H4 (cell line): ENCODE results near the gene BBS2. TPM values are rescaled to one million over a fixed set of nuclear protein-coding genes. Genes with fewer than 3 reads are reported as not detected.

Source experiments
- DNase-seq: peaks from one replicate; pipeline ENCODE4 v3.0.0-alpha.2; 2015; ENCODE audit warnings: low spot score
- total RNA-seq: library from RNA; depleted of rRNA; stranded (reverse); fragments of >200 nt; shearing (Covaris generic); gene quantifications from 2 replicates; pipeline ENCODE4 v1.2.3, GENCODE V29; 2014

The BBS2 gene
- total RNA-seq, 1 experiment from 2014 or later, result 46.6 TPM

GRCh38 chr16:56477096-56477878 lies 42.5 kb downstream of the BBS2 start:
- DNase-seq, result peak; percentile 59

- no peak for DNase-seq
Measured at GRCh38 chr16:56475201-56475600, 44.6 kb downstream of the BBS2 start.

GRCh38 chr16:56470666-56471065 lies 49.2 kb downstream of the BBS2 start:
- DNase-seq, result no peak

GRCh38 chr16:56470232-56470631 lies 49.6 kb downstream of the BBS2 start:
- no peak for DNase-seq

GRCh38 chr16:56469748-56470147 lies 50.1 kb downstream of the BBS2 start:
- no peak for DNase-seq

GRCh38 chr16:56468800-56469199 lies 51.0 kb downstream of the BBS2 start:
- DNase-seq, result no peak

- no peak for DNase-seq
Measured at GRCh38 chr16:56466344-56466743, 53.5 kb downstream of the BBS2 start.

- DNase-seq, result no peak
Measured at GRCh38 chr16:56463153-56463552, 56.7 kb downstream of the BBS2 start.

- DNase-seq, result no peak
Measured at GRCh38 chr16:56462064-56462796, 57.6 kb downstream of the BBS2 start.

GRCh38 chr16:56460101-56460500 lies 59.7 kb downstream of the BBS2 start:
- DNase-seq, result no peak

GRCh38 chr16:56457927-56458470 lies 61.8 kb downstream of the BBS2 start:
- DNase-seq, result no peak

- DNase-seq, result peak; percentile 9
Measured at GRCh38 chr16:56451753-56452689, 67.8 kb downstream of the BBS2 start.

GRCh38 chr16:56450986-56451752 lies 68.7 kb downstream of the BBS2 start, which contains the start of the genes NUDT21 and OGFOD1:
TSS of gene NUDT21 (minus strand) at chr16:56451332. CDS start at chr16:56451202, 130 bp downstream.
TSS of gene OGFOD1 (plus strand) at chr16:56451554. CDS start at chr16:56451613, 59 bp downstream.
- peak; percentile 97 for DNase-seq

- DNase-seq, result no peak
Measured at GRCh38 chr16:56450275-56450985, 69.4 kb downstream of the BBS2 start.

- DNase-seq, result no peak
Measured at GRCh38 chr16:56448005-56448404, 71.8 kb downstream of the BBS2 start.

GRCh38 chr16:56447286-56447685 lies 72.5 kb downstream of the BBS2 start:
- no peak for DNase-seq

- no peak for DNase-seq
Measured at GRCh38 chr16:56438038-56438437, 81.8 kb downstream of the BBS2 start.

GRCh38 chr16:56436258-56436657 lies 83.6 kb downstream of the BBS2 start:
- no peak for DNase-seq
